ENCODE data around the gene RAB11FIP3.
"Not testable (repeated sequence)": the region's sequence is repeated elsewhere in the genome, so short reads cannot be mapped to it uniquely, and the experiment has no call there.

Gene RAB11FIP3

GRCh38 chr16:495127-495748 lies 69.8 kb downstream of the RAB11FIP3 start:
- no peak for DNase-seq

GRCh38 chr16:496097-496886 lies 70.8 kb downstream of the RAB11FIP3 start:
- DNase-seq = no peak

- DNase-seq = no peak
Measured at GRCh38 chr16:497258-497657, 71.8 kb downstream of the RAB11FIP3 start.

- DNase-seq = no peak
Measured at GRCh38 chr16:499924-500323, 74.5 kb downstream of the RAB11FIP3 start.

DNA sequence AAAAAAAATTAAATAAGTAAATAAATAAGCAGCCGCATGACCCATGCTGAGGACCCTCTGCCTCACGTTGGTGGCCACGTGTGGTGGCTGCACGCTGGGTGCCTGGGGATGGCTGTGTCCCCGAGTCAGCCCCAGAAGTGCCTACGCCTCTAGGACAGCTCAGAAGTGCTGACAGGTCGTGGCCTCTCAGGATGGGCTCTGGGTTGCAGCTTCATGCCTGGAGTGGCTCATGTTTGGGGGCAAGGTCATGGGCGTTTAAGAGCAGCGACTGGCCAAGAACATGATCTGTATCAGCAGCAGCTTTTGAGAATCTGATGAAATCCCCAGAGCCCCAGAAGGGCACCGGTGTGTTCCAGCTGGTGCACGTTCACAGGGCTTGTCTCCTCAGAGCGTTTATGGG lies 75.3 kb downstream of the RAB11FIP3 start:
- DNase-seq = no peak

DNA sequence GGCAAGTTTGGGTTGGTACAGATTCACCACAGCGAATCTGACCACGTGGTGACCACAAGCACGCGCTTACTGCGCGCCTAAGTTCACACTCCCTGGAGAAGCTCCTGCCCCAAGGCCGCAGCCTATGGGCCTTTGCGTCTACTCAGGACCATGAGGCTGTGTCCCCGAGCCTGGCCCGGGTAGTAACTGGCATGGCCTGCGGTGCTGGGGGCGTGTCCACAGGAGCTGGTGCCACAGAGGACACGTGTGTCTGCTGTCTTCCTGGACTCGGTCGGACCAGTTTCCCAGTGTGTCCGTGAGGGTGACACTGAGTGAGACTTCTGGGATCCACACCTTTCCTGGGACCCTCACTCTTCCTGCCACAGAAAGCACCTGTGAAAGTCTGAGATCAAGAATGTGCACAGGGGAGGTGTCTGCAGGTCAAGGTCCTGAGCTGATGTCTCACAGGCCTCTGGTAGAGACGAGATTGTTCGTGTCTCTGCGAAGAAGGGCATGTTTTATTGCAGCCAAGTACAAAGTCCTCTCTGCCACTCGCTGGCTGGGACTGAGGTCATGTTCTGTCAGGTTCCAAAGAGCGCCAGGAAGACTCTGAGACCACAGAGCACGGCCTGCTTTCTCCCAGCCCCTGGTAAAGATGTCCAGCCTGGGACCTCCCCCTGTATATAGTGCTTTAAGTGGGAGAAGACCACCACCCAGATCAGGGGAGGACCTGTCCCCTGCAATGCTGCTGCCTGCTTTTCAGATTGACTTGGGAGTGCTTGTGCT lies 76.9 kb downstream of the RAB11FIP3 start:
- no peak for DNase-seq

DNA sequence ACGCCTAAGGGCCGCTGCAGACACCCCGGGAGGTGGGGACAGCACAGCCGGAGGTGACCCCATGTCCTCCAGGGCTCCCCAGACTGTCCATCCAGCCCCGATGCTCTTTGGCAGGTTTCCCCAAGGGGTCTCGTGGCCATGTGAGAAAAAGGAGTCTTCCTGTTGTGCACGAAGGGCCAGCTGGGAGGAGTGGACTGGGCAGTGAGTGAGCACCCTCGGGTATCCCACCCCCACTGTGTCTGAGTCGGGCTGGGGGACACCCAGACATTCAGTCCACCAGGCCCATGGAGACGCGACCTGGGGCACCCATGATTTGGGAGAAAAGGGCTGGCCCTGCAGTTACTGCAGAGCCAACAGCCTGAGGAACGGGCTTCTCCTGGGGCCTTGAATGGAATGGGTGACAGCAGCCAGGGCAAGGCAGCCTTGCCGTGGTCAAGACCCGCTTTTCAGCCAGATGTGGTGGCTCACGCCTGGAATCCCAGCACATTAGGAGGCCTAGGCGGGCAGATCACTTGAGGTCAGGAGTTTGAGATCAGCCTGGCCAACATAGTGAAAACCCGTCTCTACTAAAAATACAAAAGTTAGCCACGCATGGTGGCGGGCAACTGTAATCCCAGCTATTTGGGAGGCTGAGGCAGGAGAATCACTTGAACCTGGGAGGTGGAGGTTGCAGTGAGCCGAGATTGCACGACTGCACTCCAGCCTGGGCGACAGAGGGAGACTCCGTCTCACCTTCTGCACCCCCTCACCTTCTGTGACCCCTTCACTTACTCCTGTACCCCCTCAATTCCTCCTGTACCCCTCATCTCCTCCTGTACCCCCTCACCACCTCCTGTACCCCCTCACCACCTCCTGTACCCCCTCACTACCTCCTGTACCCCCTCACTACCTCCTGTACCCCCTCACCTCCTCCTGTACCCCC lies 78.0 kb downstream of the RAB11FIP3 start:
- no peak for DNase-seq

DNA sequence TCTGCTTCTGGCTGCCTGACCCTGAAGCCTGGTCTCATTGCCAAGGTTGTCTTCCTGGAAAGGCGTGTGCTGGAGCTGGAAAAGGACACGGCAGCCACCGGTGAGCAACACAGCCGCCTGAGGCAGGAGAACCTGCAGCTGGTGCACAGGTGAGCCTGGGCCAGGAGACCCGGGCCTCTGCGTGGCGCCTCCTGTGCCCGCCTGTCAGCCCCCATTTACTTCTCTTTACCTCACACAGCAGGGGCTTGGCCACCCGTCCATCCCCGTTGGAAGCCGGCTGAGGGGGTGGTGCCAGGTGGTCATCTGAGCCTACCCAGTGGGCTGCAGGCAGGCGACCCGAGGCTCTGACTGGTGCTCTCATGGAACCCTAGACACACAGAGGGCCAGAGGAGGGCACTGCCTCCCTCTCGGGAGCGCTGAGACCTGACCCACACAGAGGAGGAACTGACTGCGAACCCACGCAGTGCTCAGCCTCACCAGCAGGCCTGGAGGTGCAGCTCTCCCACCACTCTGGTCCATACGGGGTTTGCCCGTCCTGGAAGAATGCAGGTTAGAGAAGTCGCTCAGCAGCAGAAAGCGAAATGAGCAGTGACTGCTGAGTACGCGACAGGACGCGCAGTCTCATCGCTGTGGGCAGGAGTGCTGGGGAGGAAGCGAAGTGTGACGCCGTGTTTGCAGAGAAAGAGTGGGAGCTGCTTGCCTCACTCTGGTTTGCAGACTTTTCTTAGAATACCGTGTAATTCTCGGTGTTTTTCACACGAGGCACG lies 80.2 kb downstream of the RAB11FIP3 start:
- no peak for DNase-seq

DNA sequence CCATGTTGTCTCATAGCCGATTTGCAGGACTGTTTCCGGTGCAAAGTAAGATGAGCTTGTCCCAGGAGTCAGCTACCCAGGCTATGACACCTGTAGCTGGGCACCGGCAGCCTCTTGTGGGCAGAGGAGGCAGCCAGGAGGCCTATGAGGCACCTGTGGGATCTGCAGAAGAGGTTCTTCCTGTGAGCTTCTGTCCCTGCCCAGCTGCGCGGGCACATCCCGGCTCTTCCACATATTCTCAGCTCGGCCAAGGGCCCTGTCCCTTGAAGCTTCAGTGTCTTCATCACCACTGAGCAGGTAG lies 80.7 kb downstream of the RAB11FIP3 start:
- no peak for DNase-seq

DNA sequence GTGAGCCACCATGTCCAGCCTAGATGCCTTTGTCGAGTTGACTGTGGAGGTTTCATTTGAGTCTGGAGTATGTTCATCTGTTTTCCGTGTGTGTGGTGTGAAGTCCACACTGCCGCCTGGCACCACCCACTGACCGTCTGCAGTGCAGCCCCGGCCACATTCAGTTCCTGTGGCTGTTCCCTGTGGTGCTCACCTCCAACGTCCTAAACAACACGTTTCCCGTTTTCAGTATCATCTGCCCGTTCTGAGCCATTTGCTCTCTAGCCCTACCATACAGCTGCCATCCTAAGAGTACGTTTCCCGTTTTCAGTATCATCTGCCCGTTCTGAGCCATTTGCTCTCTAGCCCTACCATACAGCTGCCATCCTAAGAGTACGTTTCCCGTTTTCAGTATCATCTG lies 82.1 kb downstream of the RAB11FIP3 start:
- DNase-seq = not testable (repeated sequence)

- DNase-seq = no peak
Measured at GRCh38 chr16:507996-508395, 82.5 kb downstream of the RAB11FIP3 start.

DNA sequence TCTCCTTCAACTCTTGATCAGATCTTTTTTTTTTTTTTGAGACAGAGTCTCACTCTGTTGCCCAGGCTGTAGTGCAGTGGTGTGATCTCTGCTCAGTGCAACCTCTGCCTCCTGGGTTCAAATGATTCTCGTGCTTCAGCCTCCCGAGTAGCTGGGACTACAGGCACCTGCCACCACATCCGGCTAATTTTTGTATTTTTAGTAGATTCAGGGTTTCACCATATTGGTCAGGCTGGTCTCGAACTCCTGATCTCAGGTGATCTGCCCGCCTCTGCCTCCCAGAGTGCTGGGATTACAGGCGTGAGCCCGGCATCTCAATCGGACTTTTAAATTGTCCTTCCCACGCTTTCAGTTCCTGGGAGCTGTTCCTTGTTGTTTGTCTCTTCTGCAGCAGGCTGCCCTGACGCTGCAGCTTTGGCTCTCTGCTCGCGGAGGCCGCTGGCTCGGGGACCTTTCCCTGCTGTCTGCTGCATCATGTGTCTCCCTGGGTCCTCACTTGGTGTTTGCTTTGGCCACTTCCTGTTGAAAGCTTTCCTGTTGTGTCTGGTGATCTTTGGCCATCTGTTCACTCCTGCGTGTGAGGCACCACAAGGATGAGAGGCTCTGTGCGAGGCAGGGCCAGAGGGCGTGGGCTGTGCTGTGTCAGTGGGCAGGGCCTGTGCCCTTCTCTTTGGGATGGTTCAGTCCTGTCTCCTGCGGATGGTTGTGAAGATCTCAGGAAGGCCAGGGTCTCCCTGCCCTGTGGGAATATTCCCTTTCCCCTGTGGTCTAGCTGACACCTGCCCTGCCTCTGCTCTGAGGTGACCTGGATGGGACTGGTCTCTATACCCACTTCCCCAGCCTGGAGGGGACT lies 83.7 kb downstream of the RAB11FIP3 start:
- no peak for DNase-seq

- DNase-seq = no peak
Measured at GRCh38 chr16:510066-510825, 84.8 kb downstream of the RAB11FIP3 start.

- DNase-seq = no peak
Measured at GRCh38 chr16:512802-513201, 87.4 kb downstream of the RAB11FIP3 start.

- DNase-seq = no peak
Measured at GRCh38 chr16:513950-514349, 88.5 kb downstream of the RAB11FIP3 start.

- DNase-seq = no peak
Measured at GRCh38 chr16:515175-515938, 89.9 kb downstream of the RAB11FIP3 start.

GRCh38 chr16:515939-516226 lies 90.4 kb downstream of the RAB11FIP3 start:
- no peak for DNase-seq

DNA sequence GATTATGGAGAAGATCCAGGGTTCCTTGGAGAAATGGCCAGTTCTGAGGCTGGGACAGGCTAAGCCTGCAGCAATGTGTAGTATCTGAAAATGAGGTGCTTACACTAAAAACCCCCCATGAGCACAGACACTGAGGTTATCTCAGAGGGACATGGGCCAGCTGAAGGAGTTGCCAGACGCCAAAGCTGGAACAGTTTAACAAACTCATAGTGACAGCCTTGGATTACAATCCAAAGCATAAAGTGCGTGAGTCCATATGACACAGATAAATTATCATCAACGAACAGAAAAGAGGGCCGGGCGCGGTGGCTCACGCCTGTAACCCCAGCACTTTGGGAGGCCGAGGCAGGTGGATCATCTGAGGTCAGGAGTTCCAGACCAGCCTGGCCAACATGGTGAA lies 90.9 kb downstream of the RAB11FIP3 start:
- DNase-seq = no peak

GRCh38 chr16:518858-519257 lies 93.4 kb downstream of the RAB11FIP3 start:
- no peak for DNase-seq

- DNase-seq = no peak
Measured at GRCh38 chr16:519425-519824, 94.0 kb downstream of the RAB11FIP3 start.

Measured in stimulated activated CD4-positive, alpha-beta T cell treated with anti-CD3 and anti-CD28 coated beads, Interleukin-2, amount 100 ng/mL, for 48 hours (primary cell).